Duodenal mucosa (tissue), 2 donors: ENCODE results near the gene AHRR.
"Not testable (repeated sequence)": the region's sequence is repeated elsewhere in the genome, so short reads cannot be mapped to it uniquely, and the experiment has no call there.

Experiments used
- H3K27ac ChIP-seq: one replicate; pipeline ENCODE4 v1.7.0; 2013; ENCODE audit warnings: low read depth, low read length
- H3K27me3 ChIP-seq, 2 donors: one replicate each; pipeline ENCODE4 v1.7.0; 2013; ENCODE audit warnings: low read length in 2 of 2, control low read depth in 1 of 2; ENCODE audit not compliant: insufficient read depth in 2 of 2, control insufficient read depth in 1 of 2
- H3K36me3 ChIP-seq, 2 donors: one replicate each; pipeline ENCODE4 v1.7.0; 2013; ENCODE audit warnings: low read length in 2 of 2, control low read depth in 1 of 2; ENCODE audit not compliant: insufficient read depth in 2 of 2, control insufficient read depth in 1 of 2
- H3K4me1 ChIP-seq, 2 donors: one replicate each; pipeline ENCODE4 v1.7.0; 2013; ENCODE audit warnings: low read length in 2 of 2, control low read depth in 1 of 2; ENCODE audit not compliant: insufficient read depth in 2 of 2, control insufficient read depth in 1 of 2
- H3K4me3 ChIP-seq, 2 donors: one replicate each; pipeline ENCODE4 v1.7.0; 2013; ENCODE audit warnings: low read length in 2 of 2, low read depth in 1 of 2
- H3K9ac ChIP-seq, 2 donors: one replicate each; pipeline ENCODE4 v1.7.0; 2013; ENCODE audit warnings: low read length in 2 of 2, low read depth in 1 of 2
- H3K9me3 ChIP-seq, 2 donors: one replicate each; pipeline ENCODE4 v1.7.0; 2013; ENCODE audit warnings: low read length in 2 of 2, control low read depth in 1 of 2; ENCODE audit not compliant: control insufficient read depth in 1 of 2

The AHRR gene

GRCh38 chr5:294788-295187 lies 26.7 kb upstream of the AHRR start:
- not testable (repeated sequence) for H3K9me3 ChIP-seq, H3K4me3 ChIP-seq, H3K4me1 ChIP-seq, H3K9ac ChIP-seq, H3K27ac ChIP-seq, H3K27me3 ChIP-seq, H3K36me3 ChIP-seq

GRCh38 chr5:296207-296606 lies 25.3 kb upstream of the AHRR start:
- H3K27ac ChIP-seq, H3K36me3 ChIP-seq, H3K27me3 ChIP-seq, H3K9ac ChIP-seq, H3K4me1 ChIP-seq, H3K9me3 ChIP-seq, H3K4me3 ChIP-seq: not testable (repeated sequence)

- not testable (repeated sequence) for H3K36me3 ChIP-seq, H3K4me3 ChIP-seq, H3K27ac ChIP-seq, H3K9ac ChIP-seq, H3K9me3 ChIP-seq, H3K27me3 ChIP-seq
- H3K4me1 ChIP-seq: peaks cover 0 to 12% of the 10 kb centered on the region in 2 donors
These were observed 24.6 kb upstream of the AHRR start for GRCh38 chr5:296954-297353.

- H3K4me3 ChIP-seq, H3K9me3 ChIP-seq, H3K9ac ChIP-seq, H3K27me3 ChIP-seq, H3K27ac ChIP-seq, H3K36me3 ChIP-seq: not testable (repeated sequence)
- peaks cover 0 to 17% of the 10 kb centered on the region in 2 donors for H3K4me1 ChIP-seq
These were observed 24.1 kb upstream of the AHRR start for GRCh38 chr5:297448-297847.

GRCh38 chr5:297991-298736 lies 23.4 kb upstream of the AHRR start:
- peaks cover 0 to 23% of the 10 kb centered on the region in 2 donors for H3K4me1 ChIP-seq
- not testable (repeated sequence) for H3K27ac ChIP-seq, H3K9me3 ChIP-seq, H3K4me3 ChIP-seq, H3K9ac ChIP-seq, H3K27me3 ChIP-seq, H3K36me3 ChIP-seq

- no peak overlapping the region for H3K9ac ChIP-seq
- no peaks in the 10 kb centered on the region for H3K36me3 ChIP-seq
- H3K4me3 ChIP-seq: no peak overlapping the region
These were observed 22.8 kb upstream of the AHRR start for GRCh38 chr5:298737-299125.

GRCh38 chr5:299921-300320 lies 21.6 kb upstream of the AHRR start:
- H3K9me3 ChIP-seq, H3K27me3 ChIP-seq: not testable (repeated sequence)

More at GRCh38 chr5:298737-299125, 22.8 kb upstream of the AHRR start:
- H3K27ac ChIP-seq: no peak overlapping the region
- no peaks in the 10 kb centered on the region for H3K9me3 ChIP-seq
- peaks cover 0 to 23% of the 10 kb centered on the region in 2 donors for H3K4me1 ChIP-seq
- no peaks in the 10 kb centered on the region for H3K27me3 ChIP-seq

GRCh38 chr5:300691-301435 lies 20.7 kb upstream of the AHRR start:
- not testable (repeated sequence) for H3K4me3 ChIP-seq, H3K9ac ChIP-seq, H3K27ac ChIP-seq, H3K36me3 ChIP-seq, H3K9me3 ChIP-seq, H3K27me3 ChIP-seq
- peaks cover 0 to 23% of the 10 kb centered on the region in 2 donors for H3K4me1 ChIP-seq

More at GRCh38 chr5:299921-300320, 21.6 kb upstream of the AHRR start:
- H3K36me3 ChIP-seq, H3K9ac ChIP-seq, H3K4me3 ChIP-seq, H3K27ac ChIP-seq: not testable (repeated sequence)
- H3K4me1 ChIP-seq: peaks cover 0 to 23% of the 10 kb centered on the region in 2 donors

- not testable (repeated sequence) for H3K27ac ChIP-seq, H3K9me3 ChIP-seq, H3K27me3 ChIP-seq, H3K9ac ChIP-seq, H3K4me3 ChIP-seq
- Histone ChIP-seq H3K4me1 (peaks cover 0 to 23% of the 10 kb centered on the region in 2 donors), H3K36me3 (peaks cover 14 to 23% of the 10 kb centered on the region in 2 donors)
These were observed 19.1 kb upstream of the AHRR start for GRCh38 chr5:302416-302815.

GRCh38 chr5:302966-303365 lies 18.5 kb upstream of the AHRR start:
- Histone ChIP-seq H3K9me3 (no peaks in the 10 kb centered on the region), H3K4me1 (peaks cover 0 to 25% of the 10 kb centered on the region in 2 donors), H3K27ac (no peak overlapping the region), H3K9ac (no peak overlapping the region), H3K36me3 (peaks cover 16 to 28% of the 10 kb centered on the region in 2 donors), H3K27me3 (no peaks in the 10 kb centered on the region), H3K4me3 (no peak overlapping the region)
